VCaP (cell line): ENCODE results near the gene PLCB1.

Experiments
- H3K27ac ChIP-seq: fragments of 450-650 bp; 2 replicates; pipeline ENCODE4 v1.5.1; 2017
- TF ChIP-seq, protein P1 (sequence below): fragments of 450-650 bp; conservative IDR thresholded peaks from 2 replicates; pipeline ENCODE4 v1.5.1; 2017; ENCODE audit warnings: mild to moderate bottlenecking, moderate library complexity

Gene PLCB1

DNA sequence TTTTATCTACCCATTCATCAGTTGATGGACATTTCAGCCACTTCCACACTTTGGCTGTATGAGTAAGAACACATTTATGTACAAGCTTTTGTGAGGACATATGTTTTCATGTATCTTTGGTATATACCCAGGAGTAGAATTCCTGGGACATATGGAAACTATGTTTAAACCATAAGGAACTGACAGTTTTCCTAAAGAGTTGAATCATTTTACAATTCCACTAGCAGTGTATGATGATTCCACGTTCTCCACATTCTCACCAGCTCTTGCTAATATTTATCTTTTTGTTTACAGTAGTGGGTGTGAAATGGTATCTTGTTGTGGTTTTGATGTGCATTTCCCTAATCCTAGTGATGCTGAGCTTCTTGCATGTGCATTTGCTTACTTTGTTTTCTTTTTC is 338.1 kb downstream of the PLCB1 start:
- H3K27ac ChIP-seq = no peak overlapping the region
- TF ChIP-seq, protein P1, sequence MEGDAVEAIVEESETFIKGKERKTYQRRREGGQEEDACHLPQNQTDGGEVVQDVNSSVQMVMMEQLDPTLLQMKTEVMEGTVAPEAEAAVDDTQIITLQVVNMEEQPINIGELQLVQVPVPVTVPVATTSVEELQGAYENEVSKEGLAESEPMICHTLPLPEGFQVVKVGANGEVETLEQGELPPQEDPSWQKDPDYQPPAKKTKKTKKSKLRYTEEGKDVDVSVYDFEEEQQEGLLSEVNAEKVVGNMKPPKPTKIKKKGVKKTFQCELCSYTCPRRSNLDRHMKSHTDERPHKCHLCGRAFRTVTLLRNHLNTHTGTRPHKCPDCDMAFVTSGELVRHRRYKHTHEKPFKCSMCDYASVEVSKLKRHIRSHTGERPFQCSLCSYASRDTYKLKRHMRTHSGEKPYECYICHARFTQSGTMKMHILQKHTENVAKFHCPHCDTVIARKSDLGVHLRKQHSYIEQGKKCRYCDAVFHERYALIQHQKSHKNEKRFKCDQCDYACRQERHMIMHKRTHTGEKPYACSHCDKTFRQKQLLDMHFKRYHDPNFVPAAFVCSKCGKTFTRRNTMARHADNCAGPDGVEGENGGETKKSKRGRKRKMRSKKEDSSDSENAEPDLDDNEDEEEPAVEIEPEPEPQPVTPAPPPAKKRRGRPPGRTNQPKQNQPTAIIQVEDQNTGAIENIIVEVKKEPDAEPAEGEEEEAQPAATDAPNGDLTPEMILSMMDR = no peak

DNA sequence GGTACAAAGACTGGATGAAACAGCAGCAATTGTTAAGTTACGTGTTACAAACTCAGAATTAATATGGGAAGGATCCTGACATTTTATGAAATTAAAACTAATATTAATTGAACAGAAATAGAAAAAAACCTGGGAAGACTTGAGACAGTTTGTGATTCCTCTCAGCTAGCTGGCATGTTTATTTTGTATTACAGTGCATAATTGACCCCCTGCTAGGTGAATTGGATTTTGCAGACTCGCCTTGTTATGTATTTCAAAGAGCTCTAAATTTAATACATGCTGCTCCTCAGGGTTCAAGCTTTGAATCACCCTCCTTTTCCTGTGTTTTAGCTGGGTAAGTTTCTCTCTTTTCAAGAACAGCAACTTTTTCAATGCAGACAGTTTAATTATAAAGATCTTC is 339.4 kb downstream of the PLCB1 start:
- TF ChIP-seq, protein P1 = no peak
- H3K27ac ChIP-seq = no peak overlapping the region

DNA sequence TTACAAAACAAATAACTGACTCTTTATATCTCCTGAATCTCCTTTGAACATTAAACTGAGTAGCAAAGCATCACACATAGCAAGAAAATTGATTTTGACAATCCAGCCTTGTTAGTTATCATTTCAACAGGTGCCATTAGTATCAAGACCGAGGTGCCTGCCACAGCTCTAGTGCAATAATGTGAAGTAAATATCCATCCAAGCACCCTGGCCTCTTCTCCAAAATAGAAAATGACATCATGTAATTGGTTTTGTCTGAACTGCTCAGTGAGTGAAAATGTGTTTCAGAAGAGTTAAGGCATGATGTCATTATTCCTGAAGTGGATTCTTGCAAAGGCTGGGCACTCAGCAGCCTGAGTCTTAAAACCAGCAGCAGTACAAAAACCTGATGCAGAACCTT is 341.4 kb downstream of the PLCB1 start:
- H3K27ac ChIP-seq = no peak overlapping the region
- TF ChIP-seq, protein P1 = no peak

DNA sequence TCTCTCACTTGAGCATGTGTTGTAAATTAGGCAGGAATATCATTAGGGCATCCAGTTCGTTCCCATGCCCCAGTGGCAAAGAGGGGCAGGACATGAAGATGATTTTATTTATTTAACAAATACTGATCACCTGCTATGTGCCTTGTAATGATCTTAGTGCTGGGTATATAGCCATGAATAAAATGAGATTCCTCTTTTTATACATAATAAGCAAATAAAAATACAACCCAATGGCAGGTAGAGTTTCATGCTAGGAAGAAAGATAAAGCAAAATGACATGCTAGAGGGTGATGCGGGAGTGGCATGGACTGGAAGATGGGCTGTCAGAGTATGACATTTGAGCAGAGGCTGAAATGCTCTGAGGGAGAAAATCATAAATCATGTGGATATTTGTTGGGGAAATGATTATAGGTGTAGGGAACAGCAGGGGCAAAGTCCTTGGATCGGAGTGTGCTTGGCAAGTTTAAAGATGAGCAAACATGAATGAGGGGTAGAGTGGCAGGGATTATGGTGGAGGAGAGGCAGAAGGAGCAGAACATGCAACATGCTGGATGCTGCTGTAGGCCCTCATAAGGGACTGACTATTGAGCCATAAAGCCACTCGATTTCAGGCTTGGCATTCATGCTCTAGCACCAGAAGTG is 342.1 kb downstream of the PLCB1 start:
- TF ChIP-seq, protein P1 = no peak
- H3K27ac ChIP-seq = no peak overlapping the region

DNA sequence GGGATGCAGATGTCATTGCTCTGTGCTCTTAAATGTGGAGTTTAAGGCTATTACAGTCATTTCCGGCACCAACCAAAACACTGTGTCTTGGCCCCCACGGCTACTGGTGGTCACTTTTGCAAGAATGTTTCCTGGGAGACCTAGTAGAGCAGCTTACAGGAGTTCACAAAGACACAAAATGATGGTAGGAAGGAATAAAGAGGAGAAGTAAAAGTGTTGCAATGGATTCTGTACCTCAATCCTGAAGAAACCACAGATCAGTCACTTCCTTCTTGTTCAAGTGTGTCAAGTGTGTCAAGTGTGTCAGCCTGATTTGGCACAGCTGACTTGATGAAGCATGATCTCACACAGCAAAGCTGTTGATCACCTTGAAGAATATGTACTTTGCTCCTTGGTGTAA is 344.0 kb downstream of the PLCB1 start:
- TF ChIP-seq, protein P1 = no peak
- no peak overlapping the region for H3K27ac ChIP-seq

DNA sequence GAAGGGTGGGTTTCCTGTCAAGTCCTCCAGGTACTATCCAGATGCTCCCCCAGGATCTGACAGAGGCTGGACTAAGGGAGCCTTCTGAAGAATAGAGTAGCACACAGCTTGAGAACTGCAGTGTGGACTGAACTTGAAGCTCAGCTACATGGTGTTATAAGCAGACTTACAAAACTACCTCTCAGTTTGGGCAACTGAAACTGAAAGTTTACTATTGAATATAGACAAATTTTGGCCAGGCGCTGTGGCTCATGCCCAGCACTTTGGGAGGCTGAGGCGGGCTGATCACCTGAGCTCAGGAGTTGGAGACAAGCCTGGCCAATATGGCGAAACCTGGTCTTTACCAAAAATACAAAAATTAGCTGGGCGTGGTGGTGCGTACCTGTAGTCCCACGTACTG is 348.5 kb downstream of the PLCB1 start:
- TF ChIP-seq, protein P1 = no peak
- H3K27ac ChIP-seq = no peak overlapping the region

DNA sequence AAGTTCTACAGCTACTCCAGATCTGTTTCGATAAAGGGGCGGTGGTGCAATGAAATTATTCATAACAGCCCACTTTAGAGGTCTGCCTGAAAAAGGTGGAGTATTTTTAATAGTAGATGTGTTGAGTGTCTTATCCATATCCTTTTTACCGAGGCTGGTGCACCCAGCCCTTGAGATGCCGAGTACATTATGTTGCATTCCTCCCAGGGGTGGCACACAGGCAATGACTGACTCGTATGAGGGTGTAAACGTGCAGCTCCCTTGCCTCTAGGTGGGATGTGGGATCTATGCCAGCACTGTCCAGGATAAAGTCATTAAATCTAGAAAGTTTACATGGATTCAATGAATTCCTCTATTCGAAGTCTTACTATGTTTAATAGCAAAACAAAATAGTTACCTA is 355.6 kb downstream of the PLCB1 start:
- TF ChIP-seq, protein P1 = no peak
- H3K27ac ChIP-seq = no peak overlapping the region
